ENCODE data around the gene RAP1GAP2.

RAP1GAP2 gene

DNA sequence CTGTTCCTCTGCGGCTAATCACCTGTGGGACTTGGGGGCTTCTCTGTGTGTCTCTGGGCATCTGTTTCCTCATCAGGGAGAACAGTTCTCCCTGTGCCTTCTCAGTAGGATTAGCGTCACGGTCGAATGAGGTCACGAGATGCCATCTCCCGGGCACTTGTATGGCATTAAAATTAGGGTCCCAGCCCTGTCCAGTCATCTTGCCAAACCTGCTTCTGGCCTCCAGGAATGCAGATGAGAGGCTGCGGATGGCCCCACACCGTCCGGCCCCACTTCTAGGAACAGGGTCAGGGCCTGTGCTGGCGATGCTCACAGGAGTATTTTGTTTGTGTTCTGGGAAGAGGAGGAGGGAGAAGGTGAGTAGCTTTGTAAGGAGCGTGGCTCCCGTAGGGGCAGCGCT, 208.7 kb downstream of the RAP1GAP2 start (continued):
- TF ChIP-seq, protein P1, sequence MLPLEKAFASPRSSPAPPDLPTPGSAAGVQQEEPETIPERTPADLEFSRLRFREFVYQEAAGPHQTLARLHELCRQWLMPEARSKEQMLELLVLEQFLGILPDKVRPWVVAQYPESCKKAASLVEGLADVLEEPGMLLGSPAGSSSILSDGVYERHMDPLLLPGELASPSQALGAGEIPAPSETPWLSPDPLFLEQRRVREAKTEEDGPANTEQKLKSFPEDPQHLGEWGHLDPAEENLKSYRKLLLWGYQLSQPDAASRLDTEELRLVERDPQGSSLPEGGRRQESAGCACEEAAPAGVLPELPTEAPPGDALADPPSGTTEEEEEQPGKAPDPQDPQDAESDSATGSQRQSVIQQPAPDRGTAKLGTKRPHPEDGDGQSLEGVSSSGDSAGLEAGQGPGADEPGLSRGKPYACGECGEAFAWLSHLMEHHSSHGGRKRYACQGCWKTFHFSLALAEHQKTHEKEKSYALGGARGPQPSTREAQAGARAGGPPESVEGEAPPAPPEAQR (tag by site-specific recombination; IDR thresholded peaks at IDR 0.05): no peak
- no peak for TF ChIP-seq ZNF48 (tag by site-specific recombination; IDR thresholded peaks at IDR 0.05)

DNA sequence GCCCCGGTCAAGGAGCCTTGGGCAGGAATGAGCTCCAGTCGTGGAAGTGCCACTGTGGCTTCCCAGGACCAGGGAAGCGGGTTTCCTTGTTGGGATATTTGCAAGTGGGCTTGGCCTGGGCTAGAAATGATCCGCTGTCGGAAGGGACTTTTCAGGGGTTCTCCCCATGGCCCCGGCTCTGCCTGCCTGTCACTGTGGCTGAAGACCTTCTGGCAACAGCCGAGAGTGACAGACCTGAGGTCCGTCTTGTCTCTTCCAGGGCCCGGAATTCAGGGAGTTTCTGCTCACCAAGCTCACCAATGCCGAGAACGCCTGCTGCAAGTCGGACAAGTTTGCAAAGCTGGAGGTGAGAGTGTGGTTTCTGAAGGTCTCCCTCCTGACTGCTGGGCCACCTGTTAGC, 209.5 kb downstream of the RAP1GAP2 start:
- Histone ChIP-seq H3K4me1 (ENCODE audit: control insufficient read depth, insufficient read depth, low read length) (peaks cover 11% of the 10 kb centered on the region), H3K27ac (ENCODE audit: extremely low read depth, low read depth, low read length) (no peak overlapping the region), H3K36me3 (ENCODE audit: control insufficient read depth in 2 of 2, insufficient read depth in 1 of 2, low read length in 2 of 2) (peaks cover 4 to 47% of the 10 kb centered on the region in 2 experiments; a peak in 2 of 3 replicates), H3K9me3 (ENCODE audit: control insufficient read depth, insufficient read depth, low read depth, low read length) (no peaks in the 10 kb centered on the region), H3K4me3 (ENCODE audit: low read depth, low read length) (no peak overlapping the region)
- CTCF ChIA-PET: interaction anchor here (0.6 to 4.1 kb wide), 4 partner anchors 157 to 1751 kb away, joined by 3 to 21 read pairs (median 4); no protein-coding TSS in a partner anchor
- POLR2A ChIA-PET: no interaction called here
- TF ChIP-seq SP2 (tag by site-specific recombination; IDR thresholded peaks at IDR 0.05) (no peak), ZNF366 (tag by site-specific recombination; conservative IDR thresholded peaks at IDR 0.05) (no peak), ZNF404 (tag by site-specific recombination; IDR thresholded peaks at IDR 0.05) (no peak), ZBTB17 (tag by site-specific recombination; IDR thresholded peaks at IDR 0.05) (no peak), REPIN1 (tag by site-specific recombination; IDR thresholded peaks at IDR 0.05; ENCODE audit: low read depth) (no peak), REST (tag by site-specific recombination; IDR thresholded peaks at IDR 0.05) (no peak), ZNF274 (IDR thresholded peaks at IDR 0.05; ENCODE audit: low read length) (no peak), ZNF274 (tag by site-specific recombination; IDR thresholded peaks at IDR 0.05; ENCODE audit: borderline replicate concordance) (no peak), ZNF558 (tag by site-specific recombination; IDR thresholded peaks at IDR 0.05) (no peak), HOXD13 (CRISPR knock-in tag; IDR thresholded peaks at IDR 0.05; ENCODE audit: borderline replicate concordance) (no peak), HOXA7 (CRISPR knock-in tag; IDR thresholded peaks at IDR 0.05; ENCODE audit: borderline replicate concordance) (no peak), ZSCAN5A (tag by site-specific recombination; IDR thresholded peaks at IDR 0.05) (no peak), ZNF146 (tag by site-specific recombination; IDR thresholded peaks at IDR 0.05) (no peak), ZEB2 (tag by site-specific recombination; IDR thresholded peaks at IDR 0.05) (no peak)
- TF ChIP-seq, protein P2, sequence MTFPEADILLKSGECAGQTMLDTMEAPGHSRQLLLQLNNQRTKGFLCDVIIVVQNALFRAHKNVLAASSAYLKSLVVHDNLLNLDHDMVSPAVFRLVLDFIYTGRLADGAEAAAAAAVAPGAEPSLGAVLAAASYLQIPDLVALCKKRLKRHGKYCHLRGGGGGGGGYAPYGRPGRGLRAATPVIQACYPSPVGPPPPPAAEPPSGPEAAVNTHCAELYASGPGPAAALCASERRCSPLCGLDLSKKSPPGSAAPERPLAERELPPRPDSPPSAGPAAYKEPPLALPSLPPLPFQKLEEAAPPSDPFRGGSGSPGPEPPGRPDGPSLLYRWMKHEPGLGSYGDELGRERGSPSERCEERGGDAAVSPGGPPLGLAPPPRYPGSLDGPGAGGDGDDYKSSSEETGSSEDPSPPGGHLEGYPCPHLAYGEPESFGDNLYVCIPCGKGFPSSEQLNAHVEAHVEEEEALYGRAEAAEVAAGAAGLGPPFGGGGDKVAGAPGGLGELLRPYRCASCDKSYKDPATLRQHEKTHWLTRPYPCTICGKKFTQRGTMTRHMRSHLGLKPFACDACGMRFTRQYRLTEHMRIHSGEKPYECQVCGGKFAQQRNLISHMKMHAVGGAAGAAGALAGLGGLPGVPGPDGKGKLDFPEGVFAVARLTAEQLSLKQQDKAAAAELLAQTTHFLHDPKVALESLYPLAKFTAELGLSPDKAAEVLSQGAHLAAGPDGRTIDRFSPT (tag by site-specific recombination; IDR thresholded peaks at IDR 0.05): no peak
- TF ChIP-seq, protein P3, sequence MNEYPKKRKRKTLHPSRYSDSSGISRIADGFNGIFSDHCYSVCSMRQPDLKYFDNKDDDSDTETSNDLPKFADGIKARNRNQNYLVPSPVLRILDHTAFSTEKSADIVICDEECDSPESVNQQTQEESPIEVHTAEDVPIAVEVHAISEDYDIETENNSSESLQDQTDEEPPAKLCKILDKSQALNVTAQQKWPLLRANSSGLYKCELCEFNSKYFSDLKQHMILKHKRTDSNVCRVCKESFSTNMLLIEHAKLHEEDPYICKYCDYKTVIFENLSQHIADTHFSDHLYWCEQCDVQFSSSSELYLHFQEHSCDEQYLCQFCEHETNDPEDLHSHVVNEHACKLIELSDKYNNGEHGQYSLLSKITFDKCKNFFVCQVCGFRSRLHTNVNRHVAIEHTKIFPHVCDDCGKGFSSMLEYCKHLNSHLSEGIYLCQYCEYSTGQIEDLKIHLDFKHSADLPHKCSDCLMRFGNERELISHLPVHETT (tag by site-specific recombination; IDR thresholded peaks at IDR 0.05): no peak
